ENCODE measurements around the gene DYRK1B. TPM values are rescaled to one million over a fixed set of nuclear protein-coding genes. Genes with fewer than 3 reads are reported as not detected.
"Not testable (repeated sequence)": the region's sequence is repeated elsewhere in the genome, so short reads cannot be mapped to it uniquely, and the experiment has no call there.

The DYRK1B gene
- total RNA-seq, result 10 to 100 TPM; 18.9 to 38.4 (median 28.0) TPM
- 15.0 TPM for total RNA-seq (2013)
- 2.9 to 40.6 (median 21.1) reads per million in 29 experiments for total RNA-seq

DNA sequence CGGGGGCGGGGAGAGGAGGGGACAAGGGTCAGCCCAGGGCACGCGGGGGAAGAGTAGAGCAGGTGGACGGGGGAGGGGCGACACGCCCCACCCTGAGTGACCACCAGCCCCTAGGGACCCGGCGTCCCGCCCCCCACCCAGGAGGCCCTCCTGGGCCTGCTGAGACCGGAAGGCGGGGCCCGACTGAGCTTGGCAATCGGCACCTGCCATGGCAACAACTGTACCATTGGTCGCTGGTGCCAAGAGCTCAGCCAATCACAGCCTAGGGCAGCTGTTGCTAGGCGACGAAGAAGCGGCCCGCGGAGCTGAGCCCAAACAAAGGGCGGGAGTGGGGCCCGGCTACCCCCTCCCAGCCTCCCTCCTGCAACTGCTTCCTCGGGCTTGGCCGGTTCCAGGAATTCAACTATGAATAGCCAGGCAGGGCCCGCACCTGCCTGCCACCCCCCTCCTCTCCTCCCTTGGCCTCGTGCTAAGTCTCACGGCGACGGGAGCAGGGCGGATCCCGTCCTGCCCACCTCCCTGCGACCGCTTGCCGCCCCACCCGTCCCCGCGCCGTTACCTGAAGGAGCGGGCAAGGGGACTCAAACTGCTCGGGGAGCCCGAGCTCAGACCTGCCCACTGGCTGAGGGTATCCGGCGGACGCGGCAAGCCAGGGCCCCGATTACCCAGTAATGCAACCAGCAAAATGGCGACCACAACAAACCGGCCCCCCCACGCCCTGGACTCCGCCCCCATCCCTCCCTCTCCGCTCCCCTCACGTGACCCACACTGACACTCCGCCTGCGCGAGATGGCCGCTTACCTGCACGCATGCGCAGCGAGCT is at the start of gene DYRK1B:
DYRK1B (minus strand) TSS at position 699 of the 823 bp plus-strand sequence. CDS start 2,295 bp downstream, outside the sequence.
- Mint-ChIP-seq H3K4me1 (peaks cover 30 to 36% (median 30%) of the 10 kb centered on the region in 3 donors), H3K27ac (peak within 1 kb of the TSS; percentile 85 to 92), H3K36me3 (peaks cover 38% of the 10 kb centered on the region), H3K4me3 (peak within 1 kb of the TSS; percentile 75 to 84 (median 81)), H3K27me3 (no peaks in the 10 kb centered on the region), H3K9me3 (no peaks in the 10 kb centered on the region)
- Histone ChIP-seq H3K27me3 (replicated peaks in 1 of 2; ENCODE audit: control insufficient read depth in 2 of 2, extremely low read depth in 1 of 2, insufficient read depth in 2 of 2, low read length in 1 of 2) (no peaks in the 10 kb centered on the region), H3K27ac (ENCODE audit: low read length) (peak within 1 kb of the TSS; percentile 92), H3K9me3 (no peaks in the 10 kb centered on the region), H3K4me1 (ENCODE audit: control insufficient read depth in 1 of 2, extremely low read depth in 1 of 2, insufficient read depth in 2 of 2, low read length in 2 of 2) (peaks cover 11 to 44% of the 10 kb centered on the region in 2 experiments), H3K36me3 (ENCODE audit: control insufficient read depth in 2 of 2, extremely low read depth in 1 of 2, insufficient read depth in 1 of 2, low read length in 1 of 2) (peaks cover 22 to 70% of the 10 kb centered on the region in 2 donors), H3K4me3 (ENCODE audit: control insufficient read depth in 1 of 2, extremely low read depth in 1 of 2, low read length in 1 of 2) (peak within 1 kb of the TSS; percentile 76 to 99)
- WGBS (ENCODE audit: insufficient coverage), result 0% methylated on average over 50 of the region's 59 CpGs
- ChIA-PET CTCF (interaction anchor here in 1 of 2 donors (0.6 to 1.7 kb wide), 8 partner anchors 11 to 1494 kb away, joined by 3 to 34 read pairs (median 6); partner anchors contain the start of genes C19orf47, FBL, PLD3 and PSMC4), POLR2A (interaction anchor here (0.5 to 1.7 kb wide), 8 partner anchors 9 to 1159 kb away, joined by 3 to 14 read pairs (median 6); partner anchors contain the start of genes FBL (in 1 of the 2) and PSMC4 (in 1 of the 2))
- ATAC-seq (replicated peaks in 1 of 4), result peak; percentile 91 to 93 (median 92)
- DNase-seq, result peak; percentile 95 to 99 (median 97)

DNA sequence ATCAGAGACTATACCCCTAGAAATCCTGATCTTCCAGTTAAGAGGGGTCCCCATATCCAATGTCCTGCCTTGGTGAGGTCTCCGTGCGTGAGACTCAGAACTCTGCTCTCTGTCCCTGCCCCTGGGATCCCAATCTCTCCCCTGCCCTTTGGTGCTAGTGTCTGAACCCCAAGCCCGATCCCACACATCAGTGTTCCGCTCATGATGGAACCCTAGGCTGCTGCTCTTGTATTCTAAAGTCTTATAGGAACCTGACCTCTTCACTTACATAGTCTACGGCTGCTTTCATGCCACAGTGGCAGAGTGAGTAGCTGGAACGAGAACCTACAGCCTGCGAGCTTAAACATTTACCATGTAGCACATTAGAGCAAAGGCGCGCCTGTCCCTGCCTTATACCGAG is 48.7 kb upstream of the DYRK1B start:
- H3K9me3 Mint-ChIP-seq; CTCF ChIA-PET; H3K4me3 ChIP-seq (ENCODE audit: control insufficient read depth in 1 of 2, extremely low read depth in 1 of 2, low read length in 1 of 2); H3K27me3 Mint-ChIP-seq; H3K27ac ChIP-seq (ENCODE audit: low read length); POLR2A ChIA-PET; H3K9me3 ChIP-seq; H3K4me1 ChIP-seq (ENCODE audit: control insufficient read depth in 1 of 2, extremely low read depth in 1 of 2, insufficient read depth in 2 of 2, low read length in 2 of 2); H3K4me3 Mint-ChIP-seq; ATAC-seq (replicated peaks in 1 of 4); H3K27me3 ChIP-seq (replicated peaks in 1 of 2; ENCODE audit: control insufficient read depth in 2 of 2, extremely low read depth in 1 of 2, insufficient read depth in 2 of 2, low read length in 1 of 2); H3K36me3 ChIP-seq (ENCODE audit: control insufficient read depth in 2 of 2, extremely low read depth in 1 of 2, insufficient read depth in 1 of 2, low read length in 1 of 2); DNase-seq; H3K4me1 Mint-ChIP-seq; H3K36me3 Mint-ChIP-seq: not testable (repeated sequence)
- 100% methylated on average over 1 of the region's 10 CpGs for WGBS (ENCODE audit: insufficient coverage)
- peak overlapping the region in 1 of 2 donors; percentile 24 for H3K27ac Mint-ChIP-seq

DNA sequence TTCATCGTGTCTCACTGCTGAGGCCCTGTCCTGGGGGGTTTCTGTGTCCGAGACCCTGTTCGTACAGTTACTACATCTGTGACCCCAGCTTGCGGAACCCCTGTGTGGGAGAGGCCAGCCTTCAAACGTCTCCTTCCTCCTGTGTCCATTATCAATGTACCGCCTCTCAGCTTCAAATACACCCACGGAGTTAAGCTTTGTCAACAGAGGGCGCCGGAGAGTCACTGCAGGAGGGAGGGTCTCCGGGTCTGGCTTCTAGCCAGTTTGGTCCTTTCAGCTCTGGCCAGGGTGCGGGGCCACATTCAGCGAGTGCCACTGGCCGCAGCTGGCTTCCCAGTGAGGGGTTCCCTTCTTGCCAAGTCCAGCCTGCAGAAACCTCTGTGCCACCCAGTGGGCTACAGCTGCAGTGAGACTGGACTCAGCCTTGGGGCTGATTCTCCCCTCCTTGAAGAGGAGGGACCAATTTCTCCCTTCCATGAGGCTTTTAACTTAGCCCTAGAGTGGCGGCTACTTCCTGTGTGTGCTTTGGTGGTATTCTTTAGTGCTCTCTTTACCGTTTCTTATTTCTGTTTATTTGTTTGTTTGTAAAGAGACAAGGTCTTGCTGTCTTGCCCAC is 47.6 kb upstream of the DYRK1B start:
- peak; percentile 66 to 78 (median 76) for ATAC-seq (replicated peaks in 1 of 4)
- CTCF ChIA-PET; H3K4me1 Mint-ChIP-seq; H3K36me3 ChIP-seq (ENCODE audit: control insufficient read depth in 2 of 2, extremely low read depth in 1 of 2, insufficient read depth in 1 of 2, low read length in 1 of 2); H3K4me1 ChIP-seq (ENCODE audit: control insufficient read depth in 1 of 2, extremely low read depth in 1 of 2, insufficient read depth in 2 of 2, low read length in 2 of 2); POLR2A ChIA-PET; H3K4me3 ChIP-seq (ENCODE audit: control insufficient read depth in 1 of 2, extremely low read depth in 1 of 2, low read length in 1 of 2); H3K27ac Mint-ChIP-seq; H3K9me3 ChIP-seq; H3K27me3 Mint-ChIP-seq; H3K27ac ChIP-seq (ENCODE audit: low read length); H3K9me3 Mint-ChIP-seq; H3K4me3 Mint-ChIP-seq; H3K27me3 ChIP-seq (replicated peaks in 1 of 2; ENCODE audit: control insufficient read depth in 2 of 2, extremely low read depth in 1 of 2, insufficient read depth in 2 of 2, low read length in 1 of 2); H3K36me3 Mint-ChIP-seq: not testable (repeated sequence)
- DNase-seq, result peak in 8 of 35 experiments; percentile 9 to 57 (median 24)
- WGBS (ENCODE audit: insufficient coverage), result 20% methylated on average over 1 of the region's 15 CpGs

DNA sequence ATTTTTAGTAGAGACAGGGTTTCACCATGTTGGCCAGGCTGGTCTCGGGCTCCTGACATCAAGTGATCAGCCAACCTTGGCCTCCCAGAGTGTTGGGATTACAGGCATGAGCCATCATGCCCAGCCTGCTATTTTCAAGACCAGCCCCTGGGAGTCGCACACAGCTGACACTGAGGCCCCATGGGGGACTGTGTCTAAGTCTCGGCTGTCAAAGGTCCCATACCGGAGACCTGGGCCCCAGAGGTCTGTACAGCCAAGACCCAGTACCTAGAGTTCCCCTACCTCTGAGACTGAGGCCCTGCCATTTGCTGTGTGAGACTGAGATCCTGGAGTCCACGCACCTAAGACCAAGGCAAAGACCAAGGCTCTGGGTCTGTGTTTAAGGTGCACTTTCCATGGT is 46.3 kb upstream of the DYRK1B start:
- H3K9me3 Mint-ChIP-seq; H3K27me3 Mint-ChIP-seq; H3K27me3 ChIP-seq (replicated peaks in 1 of 2; ENCODE audit: control insufficient read depth in 2 of 2, extremely low read depth in 1 of 2, insufficient read depth in 2 of 2, low read length in 1 of 2); DNase-seq; H3K4me3 ChIP-seq (ENCODE audit: control insufficient read depth in 1 of 2, extremely low read depth in 1 of 2, low read length in 1 of 2); H3K27ac ChIP-seq (ENCODE audit: low read length); H3K36me3 ChIP-seq (ENCODE audit: control insufficient read depth in 2 of 2, extremely low read depth in 1 of 2, insufficient read depth in 1 of 2, low read length in 1 of 2); CTCF ChIA-PET; POLR2A ChIA-PET; H3K4me1 Mint-ChIP-seq; H3K4me1 ChIP-seq (ENCODE audit: control insufficient read depth in 1 of 2, extremely low read depth in 1 of 2, insufficient read depth in 2 of 2, low read length in 2 of 2); H3K36me3 Mint-ChIP-seq; ATAC-seq (replicated peaks in 1 of 4); H3K27ac Mint-ChIP-seq; H3K4me3 Mint-ChIP-seq; H3K9me3 ChIP-seq: not testable (repeated sequence)
- WGBS (ENCODE audit: insufficient coverage), result 96% methylated on average over 3 of the region's 5 CpGs

DNA sequence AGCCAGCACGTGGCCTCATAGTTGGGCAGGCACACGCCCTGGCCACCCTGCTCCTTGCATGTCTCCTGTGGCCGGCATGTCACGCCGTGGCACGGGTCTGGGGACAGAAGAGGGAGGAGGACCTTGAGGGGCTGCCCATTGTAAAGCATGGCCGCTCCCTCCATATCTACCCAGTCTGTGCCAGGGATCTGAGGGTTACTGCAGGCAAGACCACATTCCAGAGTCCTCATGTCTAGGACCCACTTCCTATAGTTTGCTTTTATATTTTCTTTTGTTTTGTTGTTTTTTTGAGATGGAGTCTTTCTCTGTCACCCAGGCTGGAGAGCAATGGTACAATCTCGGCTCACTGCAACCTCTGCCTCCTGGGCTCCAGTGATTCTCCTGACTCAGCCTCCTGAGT is 45.8 kb upstream of the DYRK1B start:
- H3K36me3 Mint-ChIP-seq; H3K27ac ChIP-seq (ENCODE audit: low read length); H3K27me3 ChIP-seq (replicated peaks in 1 of 2; ENCODE audit: control insufficient read depth in 2 of 2, extremely low read depth in 1 of 2, insufficient read depth in 2 of 2, low read length in 1 of 2); DNase-seq; ATAC-seq (replicated peaks in 1 of 4); H3K4me1 Mint-ChIP-seq; H3K9me3 ChIP-seq; H3K4me1 ChIP-seq (ENCODE audit: control insufficient read depth in 1 of 2, extremely low read depth in 1 of 2, insufficient read depth in 2 of 2, low read length in 2 of 2); CTCF ChIA-PET; H3K36me3 ChIP-seq (ENCODE audit: control insufficient read depth in 2 of 2, extremely low read depth in 1 of 2, insufficient read depth in 1 of 2, low read length in 1 of 2); H3K27ac Mint-ChIP-seq; H3K9me3 Mint-ChIP-seq; H3K27me3 Mint-ChIP-seq; H3K4me3 ChIP-seq (ENCODE audit: control insufficient read depth in 1 of 2, extremely low read depth in 1 of 2, low read length in 1 of 2); POLR2A ChIA-PET; H3K4me3 Mint-ChIP-seq: not testable (repeated sequence)
- no CpG with 5 or more reads among the region's 8 CpGs for WGBS (ENCODE audit: insufficient coverage)

DNA sequence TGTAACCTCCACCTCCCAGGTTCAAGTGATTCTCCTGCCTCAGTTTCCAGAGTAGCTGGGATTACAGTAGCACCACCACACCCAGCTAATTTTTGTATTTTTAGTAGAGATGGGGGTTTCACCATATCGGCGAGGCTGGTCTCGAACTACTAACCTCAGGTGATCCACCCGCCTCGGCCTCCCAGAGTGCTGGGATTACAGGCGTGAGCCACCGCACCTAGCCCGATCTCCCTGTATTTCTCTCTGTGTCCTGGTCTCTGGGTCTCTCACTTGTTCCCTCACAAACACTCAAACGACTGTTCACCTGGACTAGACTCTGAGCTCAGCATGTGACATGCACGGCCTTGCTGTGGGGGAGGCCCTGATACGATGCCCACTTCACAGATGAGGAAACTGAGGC is 44.9 kb upstream of the DYRK1B start:
- WGBS (ENCODE audit: insufficient coverage), result 85% methylated on average over 6 of the region's 11 CpGs
- H3K4me3 ChIP-seq (ENCODE audit: control insufficient read depth in 1 of 2, extremely low read depth in 1 of 2, low read length in 1 of 2); H3K4me1 ChIP-seq (ENCODE audit: control insufficient read depth in 1 of 2, extremely low read depth in 1 of 2, insufficient read depth in 2 of 2, low read length in 2 of 2); H3K27ac Mint-ChIP-seq; H3K36me3 Mint-ChIP-seq; CTCF ChIA-PET; H3K36me3 ChIP-seq (ENCODE audit: control insufficient read depth in 2 of 2, extremely low read depth in 1 of 2, insufficient read depth in 1 of 2, low read length in 1 of 2); H3K27ac ChIP-seq (ENCODE audit: low read length); H3K27me3 ChIP-seq (replicated peaks in 1 of 2; ENCODE audit: control insufficient read depth in 2 of 2, extremely low read depth in 1 of 2, insufficient read depth in 2 of 2, low read length in 1 of 2); H3K4me3 Mint-ChIP-seq; DNase-seq; H3K9me3 Mint-ChIP-seq; H3K4me1 Mint-ChIP-seq; H3K27me3 Mint-ChIP-seq; H3K9me3 ChIP-seq; ATAC-seq (replicated peaks in 1 of 4): not testable (repeated sequence)
- POLR2A ChIA-PET, result interaction anchor here in 1 of 2 donors (0.7 kb wide), 1 partner anchor 33 kb away, joined by 4 read pairs; the partner anchor contains the start of gene FBL

Measured in T-cell (primary cell).